HepG2 (cell line): ENCODE results near the gene ERCC5. TPM values are rescaled to one million over a fixed set of nuclear protein-coding genes. Genes with fewer than 3 reads are reported as not detected.

Experiments used
- ATAC-seq: fragments of 200-7000 bp; cut with Tn5 transposase; 3 replicates; pipeline ENCODE4 v1.9.1; 2020; ENCODE audit warnings: mild to moderate bottlenecking, moderate library complexity
- BruUV-seq: library from RNA; stranded (reverse); fragments of 400-500 nt; replicated peaks from 2 replicates; lab custom pipeline; 2021; lab: Mats Ljungman, UMichigan
- CTCF ChIA-PET: fragments of 300-600 bp; formaldehyde crosslinking; extraction: SDS; loops from one replicate; lab custom pipeline; 2021; ENCODE audit warnings: low total read pairs, inconsistent platforms, low intra/inter-chr PET ratio; lab: Yijun Ruan, JAX
- POLR2A ChIA-PET: fragments of 350-600 bp; sonication (Branson Sonifier 250); formaldehyde crosslinking; loops from one replicate; lab custom pipeline; 2020; ENCODE audit warnings: antibody characterized with exemption, inconsistent platforms; lab: Yijun Ruan, JAX
- DNase-seq: peaks from one replicate; pipeline ENCODE4 v3.0.0-alpha.2; 2015; ENCODE audit warnings: low spot score
- FAIRE-seq: peaks from 3 replicates; lab custom pipeline; 2011; peaks lifted over from hg19 to GRCh38; lab: Jason Lieb, UNC
- H2AFZ ChIP-seq: one replicate; pipeline ENCODE4 v1.6.1; 2011; ENCODE audit warnings: low read length, inconsistent platforms
- H3K27ac ChIP-seq: fragments of 300-600 bp; 3 replicates; pipeline ENCODE4 v1.8.0; 2011; ENCODE audit warnings: mixed run types, mild to moderate bottlenecking, mixed read lengths, low read length, inconsistent platforms; ENCODE audit not compliant: insufficient read depth; ENCODE audit errors: extremely low read length
- H3K27me3 ChIP-seq, 2 experiments: fragments of 200-600 bp in 1 of 2; 2 replicates in 1 of 2; 3 replicates in 1 of 2; pipeline versions ENCODE4 v1.6.0 to v1.8.0; 2011; ENCODE audit warnings: low read length in 2 of 2, mild to moderate bottlenecking in 2 of 2, moderate library complexity in 2 of 2, inconsistent platforms in 1 of 2; ENCODE audit not compliant: insufficient read depth in 2 of 2, control insufficient read depth in 1 of 2
- H3K36me3 ChIP-seq, 2 experiments: fragments of 200-600 bp in 1 of 2; replicated peaks in 1 of 2; 2 replicates in 1 of 2; 3 replicates in 1 of 2; pipeline versions ENCODE4 v1.5.1 to v1.8.0; 2011; ENCODE audit warnings: low read length in 2 of 2, inconsistent platforms in 1 of 2; ENCODE audit not compliant: insufficient read depth in 2 of 2, control insufficient read depth in 1 of 2
- H3K4me1 ChIP-seq: 2 replicates; pipeline ENCODE4 v1.5.1; 2012; ENCODE audit warnings: low read length, inconsistent platforms; ENCODE audit not compliant: insufficient read depth
- H3K4me2 ChIP-seq: 2 replicates; pipeline ENCODE4 v1.6.0; 2011; ENCODE audit warnings: low read depth, low read length, inconsistent platforms
- H3K4me3 ChIP-seq, 3 experiments: fragments of 200-600 bp in 1 of 3; sonication (generic), shearing (Covaris generic) in 1 of 3; replicated peaks in 1 of 3; 2 replicates each; pipeline ENCODE4 v1.5.1; 2011 to 2016; ENCODE audit warnings: low read length in 3 of 3, inconsistent platforms in 2 of 3, low read depth in 2 of 3, mild to moderate bottlenecking in 2 of 3, control low read depth in 1 of 3, mixed read lengths in 1 of 3; ENCODE audit not compliant: insufficient read depth in 1 of 3
- H3K79me2 ChIP-seq: one replicate; pipeline ENCODE4 v1.6.1; 2011; ENCODE audit warnings: low read length, inconsistent platforms; ENCODE audit not compliant: insufficient read depth
- H3K9ac ChIP-seq: 2 replicates; pipeline ENCODE4 v1.6.0; 2011; ENCODE audit warnings: mild to moderate bottlenecking, low read depth, low read length, inconsistent platforms; ENCODE audit not compliant: insufficient read depth
- H3K9me3 ChIP-seq: 2 replicates; pipeline ENCODE4 v1.5.1; 2012; ENCODE audit warnings: mild to moderate bottlenecking, low read length
- H4K20me1 ChIP-seq: 2 replicates; pipeline ENCODE4 v1.6.0; 2011; ENCODE audit warnings: inconsistent platforms, mild to moderate bottlenecking, low read length, moderate library complexity; ENCODE audit not compliant: insufficient read depth
- ADNP ChIP-seq: sonication (generic); formaldehyde crosslinking; IDR thresholded peaks from 2 replicates; pipeline ENCODE4 v1.4.0; 2020; ENCODE audit warnings: missing genetic modification reagents
- ELF3 ChIP-seq: IDR thresholded peaks from 2 replicates; pipeline ENCODE4 v1.6.1; 2016; ENCODE audit warnings: missing genetic modification reagents, missing compliant biosample characterization
- GMEB2 ChIP-seq: IDR thresholded peaks from 2 replicates; pipeline ENCODE4 v1.6.1; 2016; ENCODE audit warnings: missing biosample characterization, missing genetic modification reagents, low read depth
- GTF2F1 ChIP-seq: fragments of 150-350 bp; IDR thresholded peaks from 2 replicates; pipeline ENCODE4 v1.6.1; 2014; ENCODE audit warnings: low read length
- HOXD1 ChIP-seq: sonication (generic); formaldehyde crosslinking; IDR thresholded peaks from 2 replicates; pipeline ENCODE4 v1.5.0; 2020; ENCODE audit warnings: missing genetic modification reagents
- IKZF4 ChIP-seq: sonication (generic); formaldehyde crosslinking; IDR thresholded peaks from 2 replicates; pipeline ENCODE4 v1.5.1; 2020; ENCODE audit warnings: borderline replicate concordance, mild to moderate bottlenecking, low read depth, missing genetic modification reagents; ENCODE audit errors: not compliant biosample characterization
- MIER3 ChIP-seq: IDR thresholded peaks from 2 replicates; pipeline ENCODE4 v1.6.1; 2016; ENCODE audit warnings: missing compliant biosample characterization, borderline replicate concordance
- MYPOP ChIP-seq: sonication (generic); formaldehyde crosslinking; IDR thresholded peaks from 2 replicates; pipeline ENCODE4 v1.8.1; 2023; ENCODE audit warnings: mild to moderate bottlenecking, moderate library complexity, missing genetic modification reagents
- NFKBIZ ChIP-seq: IDR thresholded peaks from 2 replicates; pipeline ENCODE4 v1.6.1; 2018; ENCODE audit warnings: missing genetic modification reagents, missing compliant biosample characterization
- TERF1 ChIP-seq: sonication (generic); formaldehyde crosslinking; IDR thresholded peaks from 2 replicates; pipeline ENCODE4 v1.8.0; 2022; ENCODE audit warnings: mild to moderate bottlenecking, missing genetic modification reagents, moderate library complexity
- ZFP62 ChIP-seq: sonication (generic); formaldehyde crosslinking; IDR thresholded peaks from 2 replicates; pipeline ENCODE4 v1.4.0; 2020; ENCODE audit warnings: missing genetic modification reagents
- ZNF142 ChIP-seq: sonication (generic); formaldehyde crosslinking; IDR thresholded peaks from 2 replicates; pipeline ENCODE4 v1.4.0; 2020; ENCODE audit warnings: missing genetic modification reagents
- ZNF207 ChIP-seq: fragments of 450-650 bp; IDR thresholded peaks from 2 replicates; pipeline ENCODE4 v1.6.1; 2016; ENCODE audit warnings: antibody characterized with exemption, borderline replicate concordance
- ZNF3 ChIP-seq: IDR thresholded peaks from 2 replicates; pipeline ENCODE4 v1.7.0; 2017; ENCODE audit warnings: inconsistent platforms
- ZNF580 ChIP-seq: IDR thresholded peaks from 2 replicates; pipeline ENCODE4 v1.6.1; 2016; ENCODE audit warnings: low read depth, borderline replicate concordance
- ZNF607 ChIP-seq: sonication (generic); formaldehyde crosslinking; IDR thresholded peaks from 2 replicates; pipeline ENCODE4 v1.5.1; 2020; ENCODE audit warnings: missing genetic modification reagents, mild to moderate bottlenecking, borderline replicate concordance
- ZNF619 ChIP-seq: sonication (generic); formaldehyde crosslinking; IDR thresholded peaks from 2 replicates; pipeline ENCODE4 v1.4.0; 2020; ENCODE audit warnings: mild to moderate bottlenecking, missing genetic modification reagents
- WGBS: methylation state at CpG from one replicate; pipeline ENCODE4 v1.1.6; 2017; ENCODE audit warnings: low lambda C conversion rate; 5-methylcytosine and 5-hydroxymethylcytosine counted together
- in situ Hi-C: cut with HindIII; loops from 2 replicates; pipeline ENCODE4 v1.10.0; 2017; ENCODE audit warnings: low pct_unique_long_range_greater_than_20kb; ENCODE audit not compliant: extremely low pct_ligation_motif_present
- intact Hi-C: fragments of 100-400 bp; cut with micrococcal nuclease; formaldehyde crosslinking; loops from one replicate; pipeline ENCODE4 v1.10.0; 2022; ENCODE audit not compliant: unreplicated experiment
- polyA plus RNA-seq, 8 experiments: library from polyadenylated mRNA; depleted of rRNA in 3 of 8; stranded (reverse) in 7 of 8; unstranded in 1 of 8; fragments of >200 nt; fragmentation: Illumina TruSeq in 4 of 8; extraction: Trizol in 4 of 8; gene quantifications; 2 replicates each; pipeline versions ENCODE4 v1.2.1 to v1.2.3, GENCODE V29; 2011 to 2016; ENCODE audit warnings: low read depth in 4 of 8, missing spikeins in 1 of 8, mixed read lengths in 1 of 8; ENCODE audit not compliant: insufficient read depth in 1 of 8
- total RNA-seq, 5 experiments: library from RNA; depleted of rRNA; stranded (reverse); fragments of >200 nt; fragmentation: Illumina TruSeq; extraction: Trizol; gene quantifications; 2 replicates each; pipeline ENCODE4 v1.2.3, GENCODE V29; 2016; ENCODE audit warnings: low read depth in 1 of 5

Gene ERCC5
- total and polyA plus RNA-seq, 2 of the 13 experiments (the other 11 are each of a cell fraction or from before 2014, with no cell fraction given) = 12.9 to 35.5 TPM

- no peaks in the 10 kb centered on the region for H3K9me3 ChIP-seq
- no peak overlapping the region for H3K4me2 ChIP-seq
- no peak overlapping the region for H3K9ac ChIP-seq
- H4K20me1 ChIP-seq = no peaks in the 10 kb centered on the region
- CTCF ChIA-PET = no interaction called here
- no peak overlapping the region for H2AFZ ChIP-seq
- no TSS peak for BruUV-seq
- H3K4me3 ChIP-seq = no peak overlapping the region
- no peak overlapping the region for H3K27ac ChIP-seq
- no peaks in the 10 kb centered on the region for H3K4me1 ChIP-seq
- intact Hi-C loops = no loop called here
- H3K79me2 ChIP-seq = no peaks in the 10 kb centered on the region
- H3K27me3 ChIP-seq = no peaks in the 10 kb centered on the region
- H3K36me3 ChIP-seq = peaks cover 21 to 66% of the 10 kb centered on the region in 2 experiments
- POLR2A ChIA-PET = no interaction called here
- no peak for DNase-seq
- no peak for FAIRE-seq
- in situ Hi-C loops = no loop called here
- no peak for ATAC-seq
- 99% methylated on average over 3 of the region's 6 CpGs for WGBS
- TF ChIP-seq TERF1 (CRISPR knock-in tag) (no peak), ZNF580 (no peak), GMEB2 (CRISPR knock-in tag) (no peak), ZFP62 (CRISPR knock-in tag) (no peak), ELF3 (CRISPR knock-in tag) (no peak), ZNF207 (no peak), HOXD1 (CRISPR knock-in tag) (no peak), ZNF3 (no peak), ZNF142 (no peak), ZNF619 (CRISPR knock-in tag) (no peak), IKZF4 (no peak), MYPOP (CRISPR knock-in tag) (no peak), MIER3 (no peak), ZNF607 (CRISPR knock-in tag) (no peak), ADNP (CRISPR knock-in tag) (no peak), NFKBIZ (no peak), GTF2F1 (no peak)
These were observed 10.7 kb downstream of the ERCC5 start for GRCh38 chr13:102856557-102856956.
